IPS-NIHi7 (cell line): Measurements from ENCODE around the gene TPD52L1.

Source experiments
- DNase-seq: peaks from one replicate; pipeline ENCODE4 v3.0.0; 2012; ENCODE audit warnings: mixed read lengths; ENCODE audit errors: extremely low spot score

TPD52L1 gene

DNA sequence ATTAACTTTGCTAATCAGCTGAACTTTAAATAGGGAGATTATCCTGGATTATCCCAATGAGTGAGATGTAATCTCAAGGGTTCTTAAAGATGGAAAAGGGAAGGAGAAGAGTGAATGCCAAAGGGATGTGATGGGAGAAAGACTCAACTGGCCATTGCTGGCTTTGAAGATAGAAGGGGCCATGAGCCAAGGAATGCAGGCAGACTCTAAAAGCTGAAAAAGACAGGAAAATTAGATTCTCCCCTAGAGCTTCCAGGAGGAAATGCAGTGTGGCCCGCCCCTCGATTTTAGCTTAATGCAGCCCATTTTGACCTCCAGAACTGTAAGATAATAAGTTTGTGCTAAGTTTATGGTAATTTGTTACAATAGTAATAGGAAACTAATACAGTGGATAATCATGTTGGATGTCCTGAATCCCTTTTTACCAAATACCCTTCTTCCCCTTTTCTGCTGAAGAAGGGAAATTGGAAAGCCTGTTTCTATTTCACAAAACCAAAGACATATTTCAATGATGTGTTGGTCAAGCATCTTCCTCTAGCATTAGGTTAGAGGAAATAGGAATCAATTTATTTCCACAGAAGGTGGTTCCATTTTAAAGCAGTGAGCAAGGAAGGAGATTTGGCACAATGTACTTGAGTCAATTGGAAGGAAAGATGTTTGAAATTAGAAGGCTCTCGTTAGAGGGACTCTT is 151.5 kb downstream of the TPD52L1 start:
- no peak for DNase-seq

- no peak for DNase-seq
These were observed 153.2 kb downstream of the TPD52L1 start for GRCh38 chr6:125306756-125307149.

- no peak for DNase-seq
These were observed 153.7 kb downstream of the TPD52L1 start for GRCh38 chr6:125307150-125307838.

DNA sequence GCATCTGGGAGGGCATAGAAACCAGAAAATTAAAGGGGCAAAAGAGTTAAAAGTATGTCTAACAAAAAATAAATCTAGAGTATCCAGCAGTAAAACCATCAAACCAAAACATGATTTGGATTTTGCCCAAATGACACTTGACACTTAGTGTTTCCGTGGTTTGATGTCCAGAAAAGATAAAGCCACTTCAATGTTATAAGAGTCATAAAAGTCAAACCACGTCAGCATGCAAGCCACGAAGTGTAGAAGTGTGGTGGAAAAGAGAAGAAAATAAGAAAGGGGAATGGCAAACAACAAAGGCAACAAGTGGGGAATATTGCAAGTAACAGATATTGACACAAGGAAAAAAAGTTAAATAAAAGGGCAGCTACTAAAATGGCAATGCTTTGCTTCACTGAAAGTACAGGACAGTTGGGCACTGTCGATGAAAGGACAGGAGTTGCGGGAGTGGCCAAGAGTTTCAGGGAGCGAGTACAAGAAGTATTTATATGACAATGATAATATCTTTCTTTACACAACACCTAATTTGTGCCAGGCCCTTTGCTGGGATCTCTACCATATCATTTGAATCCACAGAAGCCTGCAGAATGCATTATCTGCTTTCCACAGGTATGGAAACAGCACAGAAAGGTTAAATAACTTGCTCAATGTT is 154.5 kb downstream of the TPD52L1 start:
- DNase-seq: no peak

DNA sequence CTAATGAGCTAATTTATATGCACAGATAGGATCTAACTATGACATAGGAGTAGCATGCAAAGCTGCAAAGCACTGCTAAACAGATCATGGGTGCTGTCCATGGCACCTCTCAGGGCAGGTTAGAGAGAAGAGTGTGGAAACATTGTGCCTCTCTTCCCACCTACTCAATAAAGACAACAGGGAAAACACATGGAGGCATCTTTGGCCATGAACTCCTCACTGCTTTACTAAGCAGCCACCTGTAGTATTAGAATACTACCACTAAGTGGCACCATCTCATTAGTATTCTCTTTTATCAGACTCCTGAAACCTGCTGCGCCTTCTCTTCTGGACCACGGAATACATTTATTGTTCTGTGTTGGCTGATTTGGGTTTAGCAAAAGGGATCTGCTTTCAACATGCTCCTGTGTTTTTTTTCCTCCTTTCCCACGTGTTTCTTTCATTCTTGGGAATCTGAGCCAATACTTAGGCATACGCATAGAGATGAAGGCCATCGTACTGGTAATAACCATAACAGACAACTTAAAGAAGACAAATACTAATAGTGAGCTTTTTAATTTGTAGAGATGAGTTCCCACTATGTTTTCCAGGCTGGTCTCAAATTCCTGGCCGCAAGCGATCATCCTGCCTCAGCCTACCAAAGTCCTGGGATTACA is 157.5 kb downstream of the TPD52L1 start:
- peak; percentile 56 for DNase-seq

GRCh38 chr6:125312478-125312877 is 158.9 kb downstream of the TPD52L1 start:
- DNase-seq: no peak

DNA sequence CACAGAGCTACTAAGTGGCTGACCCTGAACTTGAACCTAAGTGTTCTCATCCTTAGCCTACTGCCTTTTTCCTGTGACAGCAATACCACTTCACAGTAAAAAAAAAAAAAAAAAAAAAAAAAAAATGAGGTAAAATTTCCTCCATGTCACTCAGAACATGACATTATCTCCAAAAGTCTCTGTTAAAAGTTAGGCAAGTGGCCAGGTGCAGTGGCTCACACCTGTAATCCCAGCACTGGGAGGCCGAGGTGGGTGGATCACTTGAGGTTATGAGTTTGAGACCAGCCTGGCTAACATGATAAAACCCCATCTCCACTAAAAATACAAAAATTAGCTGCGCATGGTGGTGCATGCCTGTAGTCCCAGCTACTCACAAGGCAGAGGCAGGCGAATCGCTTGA is 159.4 kb downstream of the TPD52L1 start:
- no peak for DNase-seq
